HCEC 1CT (cell line): ENCODE measurements around the gene ADI1.

Experiments used
- DNase-seq: peaks from one replicate; pipeline ENCODE4 v3.0.0-alpha.2; 2017

ADI1 gene

GRCh38 chr2:3519255-3520205, at the start of gene ADI1:
Gene ADI1, minus strand, starts transcription at chr2:3519531. Its CDS starts 44 bp downstream, at chr2:3519487.
- peak; percentile 77 for DNase-seq

GRCh38 chr2:3566806-3567205, 47.5 kb upstream of the ADI1 start:
- DNase-seq, result no peak

GRCh38 chr2:3565117-3565516, 45.8 kb upstream of the ADI1 start:
- no peak for DNase-seq

- no peak for DNase-seq
Observed at GRCh38 chr2:3563521-3563976, 44.2 kb upstream of the ADI1 start.

- DNase-seq, result peak; percentile 98
Observed at GRCh38 chr2:3558205-3559014, 39.1 kb upstream of the ADI1 start, which contains the start of gene RNASEH1. Gene RNASEH1, minus strand, starts transcription at chr2:3558333. Its CDS starts 73 bp downstream, at chr2:3558260.

- no peak for DNase-seq
Observed at GRCh38 chr2:3557639-3558204, 38.4 kb upstream of the ADI1 start.

GRCh38 chr2:3553946-3554345, 34.6 kb upstream of the ADI1 start:
- no peak for DNase-seq

GRCh38 chr2:3547915-3548314, 28.6 kb upstream of the ADI1 start:
- DNase-seq, result no peak

GRCh38 chr2:3545788-3546478, 26.6 kb upstream of the ADI1 start:
- DNase-seq, result no peak

GRCh38 chr2:3543023-3543683, 23.8 kb upstream of the ADI1 start:
- DNase-seq, result no peak

GRCh38 chr2:3542107-3542506, 22.8 kb upstream of the ADI1 start:
- DNase-seq, result no peak

- no peak for DNase-seq
Observed at GRCh38 chr2:3539836-3540235, 20.5 kb upstream of the ADI1 start.

GRCh38 chr2:3536682-3537632, 17.6 kb upstream of the ADI1 start:
- peak; percentile 73 for DNase-seq

- DNase-seq, result peak; percentile 93
Observed at GRCh38 chr2:3535794-3536681, 16.7 kb upstream of the ADI1 start.

GRCh38 chr2:3535467-3535793, 16.1 kb upstream of the ADI1 start:
- no peak for DNase-seq

- DNase-seq, result no peak
Observed at GRCh38 chr2:3534251-3534814, 15.0 kb upstream of the ADI1 start.

- no peak for DNase-seq
Observed at GRCh38 chr2:3533836-3534235, 14.5 kb upstream of the ADI1 start.

GRCh38 chr2:3532941-3533340, 13.6 kb upstream of the ADI1 start:
- no peak for DNase-seq

- no peak for DNase-seq
Observed at GRCh38 chr2:3529316-3530025, 10.1 kb upstream of the ADI1 start.
